Measurements from ENCODE around the gene BCAS3.

DNA sequence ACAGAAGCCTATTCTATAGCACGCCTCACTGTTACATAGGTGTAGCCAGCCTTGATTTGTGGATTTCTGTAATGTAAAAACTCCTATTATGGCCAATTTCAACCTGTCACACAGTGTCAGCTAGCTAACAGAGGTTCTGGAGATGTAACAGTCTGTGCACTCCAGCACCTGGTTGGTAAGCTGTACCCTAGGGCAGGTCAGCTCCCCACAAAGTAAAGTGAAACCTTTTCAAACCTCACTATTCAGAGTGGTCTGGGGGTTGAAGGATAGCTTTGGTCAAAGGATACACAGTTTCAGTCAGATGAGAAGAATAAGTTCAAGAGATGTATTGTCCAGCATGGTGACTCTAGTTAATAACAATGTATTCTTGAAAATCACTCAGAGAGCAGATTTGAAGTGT, 693.5 kb downstream of the BCAS3 start:
- TF ChIP-seq, protein P1, sequence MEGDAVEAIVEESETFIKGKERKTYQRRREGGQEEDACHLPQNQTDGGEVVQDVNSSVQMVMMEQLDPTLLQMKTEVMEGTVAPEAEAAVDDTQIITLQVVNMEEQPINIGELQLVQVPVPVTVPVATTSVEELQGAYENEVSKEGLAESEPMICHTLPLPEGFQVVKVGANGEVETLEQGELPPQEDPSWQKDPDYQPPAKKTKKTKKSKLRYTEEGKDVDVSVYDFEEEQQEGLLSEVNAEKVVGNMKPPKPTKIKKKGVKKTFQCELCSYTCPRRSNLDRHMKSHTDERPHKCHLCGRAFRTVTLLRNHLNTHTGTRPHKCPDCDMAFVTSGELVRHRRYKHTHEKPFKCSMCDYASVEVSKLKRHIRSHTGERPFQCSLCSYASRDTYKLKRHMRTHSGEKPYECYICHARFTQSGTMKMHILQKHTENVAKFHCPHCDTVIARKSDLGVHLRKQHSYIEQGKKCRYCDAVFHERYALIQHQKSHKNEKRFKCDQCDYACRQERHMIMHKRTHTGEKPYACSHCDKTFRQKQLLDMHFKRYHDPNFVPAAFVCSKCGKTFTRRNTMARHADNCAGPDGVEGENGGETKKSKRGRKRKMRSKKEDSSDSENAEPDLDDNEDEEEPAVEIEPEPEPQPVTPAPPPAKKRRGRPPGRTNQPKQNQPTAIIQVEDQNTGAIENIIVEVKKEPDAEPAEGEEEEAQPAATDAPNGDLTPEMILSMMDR (conservative IDR thresholded peaks at IDR 0.05; ENCODE audit: low read depth, low read length): no peak
- TF ChIP-seq EZH2 (IDR thresholded peaks at IDR 0.05; ENCODE audit: borderline replicate concordance, low read depth, low read length, poor library complexity, severe bottlenecking): no peak

Data from A673 (cell line).